Progenitor cell of endocrine pancreas (in vitro differentiated cells): ENCODE measurements around the gene LSMEM2. TPM values are rescaled to one million over a fixed set of nuclear protein-coding genes. Genes with fewer than 3 reads are reported as not detected.

ENCODE experiments used
- DNase-seq: peaks from one replicate; pipeline ENCODE4 v3.0.0; 2021; ENCODE audit warnings: low spot score; ENCODE audit not compliant: unreplicated experiment
- H3K27ac Mint-ChIP-seq: 2 replicates; pipeline ENCODE4 v1.8.0; 2021; ENCODE audit warnings: mild to moderate bottlenecking, moderate library complexity, mixed read lengths
- H3K27me3 Mint-ChIP-seq: 2 replicates; pipeline ENCODE4 v1.8.0; 2021; ENCODE audit warnings: mixed read lengths
- H3K36me3 Mint-ChIP-seq: 2 replicates; pipeline ENCODE4 v1.8.0; 2022; ENCODE audit warnings: mixed read lengths; ENCODE audit not compliant: insufficient read depth
- H3K4me1 Mint-ChIP-seq: 2 replicates; pipeline ENCODE4 v1.8.0; 2021; ENCODE audit warnings: low read depth, mixed read lengths
- H3K4me3 Mint-ChIP-seq: 2 replicates; pipeline ENCODE4 v1.8.0; 2021; ENCODE audit warnings: low read depth, mild to moderate bottlenecking, moderate library complexity, mixed read lengths
- H3K9me3 Mint-ChIP-seq: 2 replicates; pipeline ENCODE4 v1.8.0; 2021; ENCODE audit warnings: low read depth, mixed read lengths
- CTCF ChIP-seq: fragments of 200-600 bp; sonication (generic); IDR thresholded peaks from one replicate; pipeline ENCODE4 v1.5.0; 2021; ENCODE audit warnings: antibody characterized with exemption, mild to moderate bottlenecking; ENCODE audit not compliant: unreplicated experiment
- total RNA-seq: library from RNA; stranded (reverse); gene quantifications from 2 replicates; pipeline ENCODE4 v1.2.1, GENCODE V29; 2021

The LSMEM2 gene
- total RNA-seq, 1 donor from 2014 or later, result not detected

GRCh38 chr3:50298836-50299637 is 20.1 kb downstream of the LSMEM2 start, which contains the start of the genes HYAL3 and NAA80:
TSS of gene HYAL3 (minus strand) at chr3:50299405. CDS start at chr3:50295602, 3,803 bp downstream.
TSS of gene NAA80 (minus strand) at chr3:50299405. CDS start at chr3:50297463, 1,942 bp downstream.
- Mint-ChIP-seq H3K27me3 (no peaks in the 10 kb centered on the region), H3K9me3 (no peaks in the 10 kb centered on the region), H3K27ac (peak within 1 kb of the TSS; percentile 98), H3K36me3 (no peaks in the 10 kb centered on the region), H3K4me1 (peaks cover 17% of the 10 kb centered on the region), H3K4me3 (peak within 1 kb of the TSS; percentile 90)
- DNase-seq, result peak; percentile 98
- peak; percentile 45 for TF ChIP-seq CTCF

- Mint-ChIP-seq H3K9me3 (no peaks in the 10 kb centered on the region), H3K27ac (peak overlapping the region; percentile 98), H3K4me1 (peaks cover 17% of the 10 kb centered on the region), H3K4me3 (peak overlapping the region; percentile 90), H3K27me3 (no peaks in the 10 kb centered on the region), H3K36me3 (no peaks in the 10 kb centered on the region)
- TF ChIP-seq CTCF, result no peak
- no peak for DNase-seq
These were observed 20.7 kb downstream of the LSMEM2 start for GRCh38 chr3:50299638-50299928.

GRCh38 chr3:50299929-50300680 is 21.2 kb downstream of the LSMEM2 start:
- no peaks in the 10 kb centered on the region for H3K36me3 Mint-ChIP-seq
- no peaks in the 10 kb centered on the region for H3K27me3 Mint-ChIP-seq
- peak overlapping the region; percentile 98 for H3K27ac Mint-ChIP-seq
- H3K4me1 Mint-ChIP-seq, result peaks cover 17% of the 10 kb centered on the region
- peak overlapping the region; percentile 90 for H3K4me3 Mint-ChIP-seq
- no peaks in the 10 kb centered on the region for H3K9me3 Mint-ChIP-seq
- TF ChIP-seq CTCF, result no peak
- no peak for DNase-seq

- TF ChIP-seq CTCF, result no peak
- Mint-ChIP-seq H3K9me3 (no peaks in the 10 kb centered on the region), H3K27ac (no peak overlapping the region), H3K36me3 (no peaks in the 10 kb centered on the region), H3K4me1 (peaks cover 17% of the 10 kb centered on the region), H3K4me3 (no peak overlapping the region), H3K27me3 (no peaks in the 10 kb centered on the region)
- no peak for DNase-seq
These were observed 21.9 kb downstream of the LSMEM2 start for GRCh38 chr3:50300681-50301254.
